Body of pancreas (tissue), 4 donors: ENCODE measurements around the gene ANKRD13D. TPM values are rescaled to one million over a fixed set of nuclear protein-coding genes. Genes with fewer than 3 reads are reported as not detected.
A peak's percentile ranks its signal among the peaks of the same experiment; 100 is the strongest.

Source experiments
- ATAC-seq: fragments of 150-250 bp; one replicate; pipeline ENCODE4 v1.9.1; 2016
- DNase-seq, 4 donors: peaks; one replicate each; pipeline ENCODE4 v3.0.0-alpha.2; 2019
- H3K27ac ChIP-seq, 4 donors: fragments of 200-600 bp; sonication (generic); 1 replicate in 3 of 4; 2 replicates in 1 of 4; pipeline versions ENCODE4 v1.5.1 to v1.6.1; 2016 to 2019; ENCODE audit warnings: mild to moderate bottlenecking in 1 of 4, mixed read lengths in 1 of 4, moderate library complexity in 1 of 4
- H3K27me3 ChIP-seq, 2 donors: fragments of 200-600 bp; sonication (generic); one replicate each; pipeline ENCODE4 v1.6.0; 2016; ENCODE audit warnings: mild to moderate bottlenecking in 1 of 2
- H3K36me3 ChIP-seq, 2 donors: fragments of 200-600 bp; sonication (generic); replicated peaks in 1 of 2; 2 replicates each; pipeline ENCODE4 v1.5.1; 2016; ENCODE audit warnings: low read depth in 2 of 2; ENCODE audit not compliant: insufficient read depth in 1 of 2
- H3K4me1 ChIP-seq: fragments of 200-600 bp; sonication (generic); one replicate; pipeline ENCODE4 v1.6.0; 2016
- H3K4me3 ChIP-seq, 2 donors: fragments of 200-600 bp; sonication (generic); 1 replicate in 1 of 2; 2 replicates in 1 of 2; pipeline ENCODE4 v1.5.1; 2016 to 2019
- H3K9me3 ChIP-seq, 3 donors: fragments of 200-600 bp; sonication (generic); 1 replicate in 2 of 3; 2 replicates in 1 of 3; pipeline ENCODE4 v1.5.1; 2016
- POLR2A ChIP-seq, 3 donors: fragments of 450-650 bp; IDR thresholded peaks; one replicate each; pipeline ENCODE4 v1.6.1; 2016; ENCODE audit warnings: antibody characterized with exemption in 3 of 3, mild to moderate bottlenecking in 2 of 3
- WGBS, 2 donors: methylation state at CpG; one replicate each; pipeline ENCODE4 v1.1.5; 2017; 5-methylcytosine and 5-hydroxymethylcytosine counted together
- intact Hi-C: fragments of 100-400 bp; cut with DNase I; formaldehyde crosslinking; loops from one replicate; pipeline ENCODE4 v1.15.1; 2023
- total RNA-seq, 2 donors: library from RNA; depleted of rRNA; stranded (reverse); fragments of >200 nt; gene quantifications; one replicate each; pipeline ENCODE4 v1.1.0, GENCODE V29; 2016
- TF ChIP-seq, protein P1 (sequence below), 7 experiments: fragments of 450-650 bp in 4 of 7; fragments of 200-600 bp in 3 of 7; sonication (generic) in 3 of 7; IDR thresholded peaks; one replicate each; pipeline ENCODE4 v1.5.1; 2016 to 2019; ENCODE audit warnings: antibody characterized with exemption in 7 of 7

The ANKRD13D gene
- total RNA-seq, 2 donors from 2014 or later = 18.2 to 39.6 TPM

DNA sequence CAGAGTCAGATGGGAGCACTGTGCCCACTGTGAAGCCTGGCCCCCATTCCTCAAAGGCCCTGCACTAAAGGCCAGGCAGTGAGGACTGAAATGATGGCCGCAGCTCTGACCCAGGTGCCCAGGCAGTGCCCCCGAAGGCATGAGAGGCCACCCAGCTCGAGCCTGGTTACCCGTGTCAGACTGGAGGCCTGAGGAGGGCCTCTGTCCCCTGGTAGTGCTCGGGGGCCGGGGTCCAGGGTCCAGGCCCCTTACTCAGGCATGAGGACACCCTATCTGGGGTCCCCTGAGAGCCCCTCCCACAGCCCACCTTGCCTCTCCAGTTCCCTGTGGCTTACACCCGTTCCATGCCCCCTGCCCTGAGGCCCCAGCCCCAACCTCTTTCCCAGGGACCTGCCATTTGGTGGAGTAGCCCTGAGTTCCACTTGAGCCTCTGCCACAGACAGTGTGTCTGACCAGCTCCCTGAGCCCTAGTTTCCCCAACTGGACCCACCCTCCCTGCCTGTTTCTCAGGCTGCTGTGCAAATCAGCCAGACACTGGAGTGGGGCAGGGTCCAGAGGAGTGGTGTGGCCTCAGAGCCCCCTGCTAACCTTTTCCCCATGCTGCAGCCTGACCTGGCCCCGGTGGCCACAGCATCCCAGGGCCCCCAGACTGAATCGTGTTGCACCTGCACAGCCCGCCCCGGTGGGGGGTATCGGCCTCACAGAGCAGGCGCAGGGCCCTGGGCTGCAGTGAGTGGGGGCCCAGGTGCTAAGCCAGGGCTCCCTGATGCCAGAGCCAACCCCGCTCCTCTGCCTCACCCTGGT lies 10.8 kb upstream of the ANKRD13D start:
- WGBS, 2 donors = 73 to 93% methylated on average over 3 to 13 of the region's 14 CpGs
- peaks cover 0 to 25% of the 10 kb centered on the region in 2 donors for H3K36me3 ChIP-seq
- H3K27ac ChIP-seq = peak overlapping the region in 2 of 4 donors; percentile 65 to 79
- no peak for ATAC-seq
- no peaks in the 10 kb centered on the region for H3K9me3 ChIP-seq
- peaks cover 44% of the 10 kb centered on the region for H3K4me1 ChIP-seq
- no peak overlapping the region for H3K4me3 ChIP-seq
- peak in 1 of 4 donors; percentile 4 for DNase-seq
- no peak for TF ChIP-seq POLR2A (IDR thresholded peaks at IDR 0.05)
- TF ChIP-seq, protein P1, sequence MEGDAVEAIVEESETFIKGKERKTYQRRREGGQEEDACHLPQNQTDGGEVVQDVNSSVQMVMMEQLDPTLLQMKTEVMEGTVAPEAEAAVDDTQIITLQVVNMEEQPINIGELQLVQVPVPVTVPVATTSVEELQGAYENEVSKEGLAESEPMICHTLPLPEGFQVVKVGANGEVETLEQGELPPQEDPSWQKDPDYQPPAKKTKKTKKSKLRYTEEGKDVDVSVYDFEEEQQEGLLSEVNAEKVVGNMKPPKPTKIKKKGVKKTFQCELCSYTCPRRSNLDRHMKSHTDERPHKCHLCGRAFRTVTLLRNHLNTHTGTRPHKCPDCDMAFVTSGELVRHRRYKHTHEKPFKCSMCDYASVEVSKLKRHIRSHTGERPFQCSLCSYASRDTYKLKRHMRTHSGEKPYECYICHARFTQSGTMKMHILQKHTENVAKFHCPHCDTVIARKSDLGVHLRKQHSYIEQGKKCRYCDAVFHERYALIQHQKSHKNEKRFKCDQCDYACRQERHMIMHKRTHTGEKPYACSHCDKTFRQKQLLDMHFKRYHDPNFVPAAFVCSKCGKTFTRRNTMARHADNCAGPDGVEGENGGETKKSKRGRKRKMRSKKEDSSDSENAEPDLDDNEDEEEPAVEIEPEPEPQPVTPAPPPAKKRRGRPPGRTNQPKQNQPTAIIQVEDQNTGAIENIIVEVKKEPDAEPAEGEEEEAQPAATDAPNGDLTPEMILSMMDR (IDR thresholded peaks at IDR 0.05) = no peak
- H3K27me3 ChIP-seq = no peaks in the 10 kb centered on the region
- intact Hi-C loops = loop anchor here (5.0 kb wide), 2 partner anchors 34 to 99 kb away; no protein-coding TSS in a partner anchor

DNA sequence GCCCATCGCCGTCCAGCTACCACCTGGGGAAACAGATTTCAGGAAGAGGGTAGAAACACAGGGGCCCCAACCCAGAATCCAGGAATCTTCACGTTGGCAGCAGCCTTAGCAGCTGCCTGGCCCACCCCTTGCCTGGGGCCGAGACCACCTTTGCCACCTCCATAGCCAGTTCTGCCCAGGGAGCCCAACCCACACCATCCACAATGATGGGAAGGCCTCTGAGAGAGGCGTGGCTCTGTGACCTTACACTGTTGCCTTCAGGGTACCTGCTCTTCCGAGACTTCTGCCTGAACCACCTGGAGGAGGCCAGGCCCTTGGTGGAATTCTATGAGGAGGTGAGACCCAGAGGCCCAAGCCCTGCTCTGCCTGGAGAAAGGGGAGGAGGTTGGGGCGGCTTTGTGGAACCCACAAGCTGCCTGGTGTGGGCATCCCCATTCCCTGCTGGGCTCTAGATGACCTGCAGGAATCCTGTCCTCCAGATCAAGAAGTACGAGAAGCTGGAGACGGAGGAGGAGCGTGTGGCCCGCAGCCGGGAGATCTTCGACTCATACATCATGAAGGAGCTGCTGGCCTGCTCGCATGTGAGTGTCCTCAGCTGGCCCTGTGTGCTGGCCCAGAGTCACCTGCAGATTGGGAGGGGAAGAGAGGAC lies 10.0 kb upstream of the ANKRD13D start:
- WGBS, 2 donors = 77 to 84% methylated on average over 12 to 14 of the region's 14 CpGs
- ATAC-seq (no peak), DNase-seq (peak in 1 of 4 donors; percentile 3)
- intact Hi-C loops = loop anchor here (5.0 kb wide), 2 partner anchors 33 to 98 kb away; no protein-coding TSS in a partner anchor
- H3K9me3 ChIP-seq = no peaks in the 10 kb centered on the region
- H3K27me3 ChIP-seq = no peaks in the 10 kb centered on the region
- no peak overlapping the region for H3K27ac ChIP-seq
- peaks cover 0 to 29% of the 10 kb centered on the region in 2 donors for H3K36me3 ChIP-seq
- TF ChIP-seq POLR2A (IDR thresholded peaks at IDR 0.05) = no peak
- peaks cover 37% of the 10 kb centered on the region for H3K4me1 ChIP-seq
- H3K4me3 ChIP-seq = no peak overlapping the region

DNA sequence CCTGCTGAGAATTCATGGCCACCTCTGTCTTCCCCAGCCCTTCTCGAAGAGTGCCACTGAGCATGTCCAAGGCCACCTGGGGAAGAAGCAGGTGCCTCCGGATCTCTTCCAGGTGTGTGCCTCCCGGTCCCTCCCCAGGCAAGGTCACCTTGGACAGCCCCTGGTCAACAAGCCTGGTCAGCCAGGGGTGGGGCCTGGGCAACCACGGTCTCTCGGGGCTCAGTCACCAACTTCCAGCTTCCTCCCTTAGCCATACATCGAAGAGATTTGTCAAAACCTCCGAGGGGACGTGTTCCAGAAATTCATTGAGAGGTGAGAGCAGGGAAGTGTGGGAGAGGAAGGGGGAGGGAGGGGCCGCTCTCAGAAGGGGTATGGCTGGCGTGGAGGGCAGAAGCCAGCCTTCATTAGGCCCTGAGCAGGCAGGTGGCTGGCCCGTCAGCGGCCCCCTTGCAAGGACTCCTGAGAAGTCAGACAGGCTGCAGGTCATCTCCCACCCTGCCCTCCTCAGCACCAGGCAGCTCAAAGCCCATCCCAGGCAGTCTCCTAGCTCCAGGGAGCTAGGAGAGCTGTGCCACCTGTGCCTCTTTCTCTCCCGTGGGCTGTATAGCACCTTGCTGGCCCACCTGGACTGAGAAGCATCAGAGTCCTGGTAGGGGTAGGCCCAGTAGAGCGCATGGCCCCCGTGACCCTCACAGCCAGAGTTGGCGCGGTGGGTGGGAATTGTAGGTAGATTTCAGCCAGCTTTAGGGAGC lies 9.3 kb upstream of the ANKRD13D start:
- Histone ChIP-seq H3K4me1 (peaks cover 31% of the 10 kb centered on the region), H3K4me3 (no peak overlapping the region), H3K27me3 (no peaks in the 10 kb centered on the region), H3K9me3 (no peaks in the 10 kb centered on the region), H3K36me3 (peaks cover 0 to 31% of the 10 kb centered on the region in 2 donors), H3K27ac (peak overlapping the region in 1 of 4 donors; percentile 24)
- WGBS, 2 donors = 69 to 87% methylated on average over 11 to 17 of the region's 17 CpGs
- TF ChIP-seq, protein P1 (IDR thresholded peaks at IDR 0.05) = no peak
- no peak for TF ChIP-seq POLR2A (IDR thresholded peaks at IDR 0.05)
- DNase-seq (peak in 2 of 4 donors; percentile 2 to 9), ATAC-seq (no peak)
- intact Hi-C loops = loop anchor here (5.0 kb wide), 2 partner anchors 33 to 98 kb away; no protein-coding TSS in a partner anchor

DNA sequence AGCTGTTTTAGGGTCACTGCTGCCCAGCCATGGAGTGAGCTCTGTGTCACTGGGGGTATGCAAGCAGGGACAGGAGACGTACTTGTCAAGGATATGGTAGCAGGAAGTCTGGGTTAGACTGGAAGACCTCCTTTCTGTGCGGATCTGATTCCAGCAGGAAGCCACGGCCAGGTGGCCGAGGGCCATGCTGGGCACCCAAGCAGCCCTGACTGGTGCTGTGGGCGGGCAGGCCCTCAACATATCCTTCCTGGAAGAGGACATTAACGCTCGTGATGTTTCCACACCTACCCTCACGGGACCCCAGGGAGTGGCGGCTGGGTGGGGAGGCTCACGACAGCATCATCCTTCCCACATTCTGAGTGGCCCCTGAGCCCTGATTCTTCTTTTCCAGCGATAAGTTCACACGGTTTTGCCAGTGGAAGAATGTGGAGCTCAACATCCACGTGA lies 8.7 kb upstream of the ANKRD13D start:
- DNase-seq (peak in 1 of 4 donors; percentile 4), ATAC-seq (no peak)
- H3K4me1 ChIP-seq = peaks cover 25% of the 10 kb centered on the region
- no peaks in the 10 kb centered on the region for H3K9me3 ChIP-seq
- H3K27me3 ChIP-seq = no peaks in the 10 kb centered on the region
- peak overlapping the region in 1 of 4 donors; percentile 24 for H3K27ac ChIP-seq
- WGBS, 2 donors = 66 to 80% methylated on average over 6 to 13 of the region's 13 CpGs
- TF ChIP-seq POLR2A (IDR thresholded peaks at IDR 0.05) = no peak
- TF ChIP-seq, protein P1 (IDR thresholded peaks at IDR 0.05) = no peak
- intact Hi-C loops = no loop called here
- H3K4me3 ChIP-seq = no peak overlapping the region
- H3K36me3 ChIP-seq = peaks cover 0 to 31% of the 10 kb centered on the region in 2 donors
